Subcutaneous abdominal adipose tissue (tissue), 5 donors: ENCODE data around the gene MATCAP1.

Source experiments
- H3K27ac ChIP-seq: one replicate; pipeline ENCODE4 v1.7.0; 2013; ENCODE audit warnings: low read depth, mild to moderate bottlenecking, inconsistent platforms, low read length, moderate library complexity
- H3K27me3 ChIP-seq, 5 donors: one replicate each; pipeline ENCODE4 v1.7.0; 2013; ENCODE audit warnings: low read length in 5 of 5, inconsistent platforms in 1 of 5; ENCODE audit not compliant: control insufficient read depth in 5 of 5, insufficient read depth in 4 of 5
- H3K36me3 ChIP-seq, 5 donors: one replicate each; pipeline ENCODE4 v1.7.0; 2013; ENCODE audit warnings: low read length in 5 of 5; ENCODE audit not compliant: control insufficient read depth in 5 of 5, insufficient read depth in 5 of 5
- H3K4me1 ChIP-seq, 5 donors: one replicate each; pipeline ENCODE4 v1.7.0; 2013; ENCODE audit warnings: low read length in 5 of 5, mild to moderate bottlenecking in 3 of 5, moderate library complexity in 1 of 5; ENCODE audit not compliant: control insufficient read depth in 5 of 5, insufficient read depth in 5 of 5
- H3K4me3 ChIP-seq, 5 donors: one replicate each; pipeline ENCODE4 v1.7.0; 2013; ENCODE audit warnings: low read length in 5 of 5, low read depth in 1 of 5
- H3K9ac ChIP-seq, 5 donors: one replicate each; pipeline ENCODE4 v1.7.0; 2013; ENCODE audit warnings: low read length in 5 of 5, mild to moderate bottlenecking in 4 of 5, moderate library complexity in 3 of 5
- H3K9me3 ChIP-seq, 5 donors: one replicate each; pipeline ENCODE4 v1.7.0; 2013; ENCODE audit warnings: low read length in 5 of 5; ENCODE audit not compliant: control insufficient read depth in 5 of 5
- donor health status: healthy.
- donor health status: healthy.
- donor health status: healthy.
- donor health status: healthy.
- donor health status: healthy.

Gene MATCAP1

GRCh38 chr16:67157892-67158635 is 25.7 kb downstream of the MATCAP1 start:
- peak overlapping the region in 2 of 5 donors; percentile 30 to 86 for H3K9ac ChIP-seq
- peaks cover 0 to 3% (median 0%) of the 10 kb centered on the region in 5 donors for H3K36me3 ChIP-seq
- peaks cover 0 to 54% (median 39%) of the 10 kb centered on the region in 5 donors for H3K4me1 ChIP-seq
- no peak overlapping the region for H3K27ac ChIP-seq
- H3K9me3 ChIP-seq = no peaks in the 10 kb centered on the region
- H3K4me3 ChIP-seq = no peak overlapping the region
- H3K27me3 ChIP-seq = peaks cover 0 to 6% (median 0%) of the 10 kb centered on the region in 5 donors

- peaks cover 0 to 4% (median 0%) of the 10 kb centered on the region in 5 donors for H3K27me3 ChIP-seq
- H3K36me3 ChIP-seq = peaks cover 0 to 3% (median 0%) of the 10 kb centered on the region in 5 donors
- H3K9me3 ChIP-seq = no peaks in the 10 kb centered on the region
- H3K9ac ChIP-seq = peak overlapping the region in 1 of 5 donors; percentile 30
- no peak overlapping the region for H3K27ac ChIP-seq
- H3K4me3 ChIP-seq = no peak overlapping the region
- peaks cover 0 to 46% (median 32%) of the 10 kb centered on the region in 5 donors for H3K4me1 ChIP-seq
Observed at GRCh38 chr16:67157106-67157748, 26.5 kb downstream of the MATCAP1 start.

- Histone ChIP-seq H3K9me3 (no peaks in the 10 kb centered on the region), H3K27me3 (no peaks in the 10 kb centered on the region), H3K27ac (no peak overlapping the region), H3K4me1 (peaks cover 0 to 40% (median 31%) of the 10 kb centered on the region in 5 donors), H3K4me3 (no peak overlapping the region), H3K36me3 (peaks cover 0 to 3% (median 0%) of the 10 kb centered on the region in 5 donors), H3K9ac (no peak overlapping the region)
Observed at GRCh38 chr16:67156143-67156844, 27.5 kb downstream of the MATCAP1 start.

DNA sequence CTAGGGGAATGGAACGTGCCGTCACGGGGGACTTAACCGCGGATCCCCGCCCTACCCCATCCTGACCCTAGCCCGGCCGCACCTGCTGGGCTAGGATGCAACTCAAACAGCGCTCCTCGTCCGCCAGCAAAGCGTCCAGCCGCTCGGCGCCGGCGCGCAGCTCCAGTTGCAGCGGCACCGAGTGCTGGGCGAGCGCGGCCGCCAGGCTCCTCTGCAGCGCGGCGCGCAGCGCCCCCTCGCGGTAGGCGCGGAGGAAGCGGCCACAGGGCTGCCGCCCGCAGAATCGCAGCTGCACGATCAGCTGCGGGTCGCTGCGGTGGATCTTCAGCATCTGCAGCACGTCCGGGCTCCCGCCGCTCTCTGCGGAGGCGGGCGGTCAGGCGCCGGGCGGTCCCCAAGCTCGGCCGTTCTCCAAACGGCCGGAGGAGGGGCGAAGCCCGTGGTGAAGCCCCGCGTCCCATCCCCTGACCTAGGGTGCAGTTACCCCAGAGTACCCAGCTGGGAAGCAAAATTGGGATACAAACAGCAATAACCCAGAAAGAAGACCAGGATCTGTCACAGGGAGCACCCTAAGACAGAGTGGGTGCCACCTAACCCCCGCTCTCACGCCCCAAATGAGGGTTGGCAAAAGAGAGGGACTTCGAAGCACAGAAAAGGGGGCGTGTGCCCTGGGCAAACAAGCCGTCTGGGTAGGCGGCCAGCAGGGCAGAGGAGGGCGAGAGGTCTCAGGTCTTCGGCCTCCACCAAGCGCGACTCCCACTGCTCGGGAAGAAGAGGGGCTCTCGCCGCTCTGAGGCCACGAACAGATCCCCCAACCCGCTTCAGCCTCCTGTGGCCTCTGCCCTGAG is 28.2 kb downstream of the MATCAP1 start:
- H3K9ac ChIP-seq = no peak overlapping the region
- H3K27me3 ChIP-seq = no peaks in the 10 kb centered on the region
- H3K4me3 ChIP-seq = peak overlapping the region in 2 of 5 donors; percentile 39 to 48
- H3K4me1 ChIP-seq = peaks cover 0 to 40% (median 31%) of the 10 kb centered on the region in 5 donors
- peaks cover 0 to 3% (median 0%) of the 10 kb centered on the region in 5 donors for H3K36me3 ChIP-seq
- no peaks in the 10 kb centered on the region for H3K9me3 ChIP-seq
- H3K27ac ChIP-seq = no peak overlapping the region

- no peak overlapping the region for H3K9ac ChIP-seq
- no peak overlapping the region for H3K27ac ChIP-seq
- H3K36me3 ChIP-seq = peaks cover 0 to 3% (median 0%) of the 10 kb centered on the region in 5 donors
- no peaks in the 10 kb centered on the region for H3K9me3 ChIP-seq
- H3K27me3 ChIP-seq = no peaks in the 10 kb centered on the region
- H3K4me3 ChIP-seq = peak overlapping the region in 2 of 5 donors; percentile 39 to 48
- peaks cover 0 to 41% (median 30%) of the 10 kb centered on the region in 5 donors for H3K4me1 ChIP-seq
Observed at GRCh38 chr16:67154578-67155294, 29.0 kb downstream of the MATCAP1 start.

GRCh38 chr16:67151431-67152097 is 32.2 kb downstream of the MATCAP1 start:
- H3K27ac ChIP-seq = no peak overlapping the region
- H3K9ac ChIP-seq = peak overlapping the region in 3 of 5 donors; percentile 29 to 72 (median 32)
- peaks cover 0 to 28% (median 21%) of the 10 kb centered on the region in 5 donors for H3K36me3 ChIP-seq
- no peaks in the 10 kb centered on the region for H3K27me3 ChIP-seq
- H3K4me1 ChIP-seq = peaks cover 0 to 27% (median 19%) of the 10 kb centered on the region in 5 donors
- no peaks in the 10 kb centered on the region for H3K9me3 ChIP-seq
- H3K4me3 ChIP-seq = peak overlapping the region in 3 of 5 donors; percentile 58 to 73 (median 71)

GRCh38 chr16:67150833-67151396 is 32.8 kb downstream of the MATCAP1 start, which contains the start of gene B3GNT9:
TSS of gene B3GNT9 (minus strand) at chr16:67150998. CDS start at chr16:67150485, 513 bp downstream.
- H3K36me3 ChIP-seq = peaks cover 0 to 35% (median 28%) of the 10 kb centered on the region in 5 donors
- no peaks in the 10 kb centered on the region for H3K27me3 ChIP-seq
- peaks cover 0 to 27% (median 19%) of the 10 kb centered on the region in 5 donors for H3K4me1 ChIP-seq
- peak within 1 kb of the TSS; percentile 58 to 81 (median 71) for H3K4me3 ChIP-seq
- no peaks in the 10 kb centered on the region for H3K9me3 ChIP-seq
- H3K27ac ChIP-seq = no peak within 1 kb of the TSS
- peak within 1 kb of the TSS in 3 of 5 donors; percentile 29 to 72 (median 32) for H3K9ac ChIP-seq

GRCh38 chr16:67150047-67150832 is 33.5 kb downstream of the MATCAP1 start:
- Histone ChIP-seq H3K9me3 (no peaks in the 10 kb centered on the region), H3K9ac (peak overlapping the region in 2 of 5 donors; percentile 29 to 72), H3K36me3 (peaks cover 0 to 42% (median 35%) of the 10 kb centered on the region in 5 donors), H3K27ac (no peak overlapping the region), H3K4me1 (peaks cover 0 to 23% (median 15%) of the 10 kb centered on the region in 5 donors), H3K27me3 (no peaks in the 10 kb centered on the region), H3K4me3 (peak overlapping the region in 4 of 5 donors; percentile 58 to 81 (median 72))
